ELR (cell line): ENCODE results near the gene HOXB13.

Source experiments
- DNase-seq: peaks from one replicate; pipeline ENCODE4 v3.0.0-alpha.2; 2015; ENCODE audit warnings: low read depth

The HOXB13 gene

DNA sequence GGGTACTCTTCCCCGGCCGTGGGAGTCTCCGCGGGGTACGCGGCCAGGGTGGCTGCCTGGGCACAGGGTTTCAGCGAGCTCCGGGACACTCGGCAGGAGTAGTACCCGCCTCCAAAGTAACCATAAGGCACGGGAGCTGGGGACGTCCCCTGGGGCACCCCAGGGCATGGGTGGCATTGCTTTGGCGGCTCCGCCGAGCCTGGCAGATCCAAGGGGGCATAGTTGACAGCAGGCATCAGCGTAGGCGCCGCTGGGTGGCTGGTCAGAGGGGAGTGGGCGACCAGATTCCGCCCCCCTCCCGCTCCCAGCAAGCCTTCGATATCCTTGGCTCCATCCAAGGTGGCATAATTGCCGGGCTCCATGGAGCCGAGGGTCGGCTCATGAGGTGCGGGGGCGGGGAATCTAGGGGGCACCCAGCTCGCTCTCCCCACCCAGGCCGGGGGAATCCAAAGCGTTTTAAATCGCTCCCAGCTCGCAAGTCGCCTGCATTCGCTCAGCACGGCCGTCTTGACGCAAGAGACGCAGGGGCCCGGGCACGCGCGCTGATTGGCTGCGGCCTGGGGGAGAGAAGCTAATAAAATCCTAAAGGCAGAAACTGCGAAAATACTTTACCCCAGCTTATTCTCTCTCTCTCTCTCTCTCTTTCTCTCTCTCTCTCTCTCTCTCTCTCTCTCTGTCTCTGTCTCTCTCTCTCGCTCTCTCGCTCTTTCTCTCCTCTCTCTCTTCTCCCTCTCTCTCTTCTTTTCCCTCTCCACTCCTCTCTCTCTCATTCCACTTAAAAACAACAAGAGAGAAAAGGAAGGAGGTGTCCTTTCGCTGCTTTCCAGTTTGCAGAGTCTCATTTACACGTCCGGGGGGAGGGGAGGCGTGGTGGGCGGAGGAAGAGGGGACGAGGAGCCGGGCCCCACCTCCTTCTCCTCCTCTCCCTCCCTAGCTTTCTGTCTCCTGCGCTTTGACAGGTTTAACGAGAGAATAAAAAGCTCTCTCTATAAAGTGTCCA, at the start of gene HOXB13:
TSS of gene HOXB13 (minus strand) at position 519 of the 1,000 bp plus-strand sequence. CDS start at position 362, 157 bp downstream.
- DNase-seq = peak; percentile 71

DNA sequence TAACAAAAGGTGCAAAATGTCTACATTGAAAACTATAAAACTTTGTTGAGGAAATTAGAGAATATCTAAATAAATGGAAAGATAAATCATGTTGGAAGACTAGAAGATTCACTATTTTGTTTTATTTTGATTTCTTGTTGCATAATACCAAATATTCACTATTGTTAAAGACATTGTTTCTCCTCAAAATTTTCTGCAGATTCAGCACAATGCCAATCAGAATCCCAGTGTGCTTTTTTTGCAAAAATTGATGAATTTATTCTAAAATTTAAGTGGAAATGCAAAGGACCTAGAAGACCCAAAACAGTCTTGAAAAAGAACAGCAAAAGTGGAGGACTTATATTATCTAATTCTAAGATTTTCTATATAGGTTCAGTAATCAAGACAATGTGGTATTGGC, 48.1 kb upstream of the HOXB13 start:
- no peak for DNase-seq

DNA sequence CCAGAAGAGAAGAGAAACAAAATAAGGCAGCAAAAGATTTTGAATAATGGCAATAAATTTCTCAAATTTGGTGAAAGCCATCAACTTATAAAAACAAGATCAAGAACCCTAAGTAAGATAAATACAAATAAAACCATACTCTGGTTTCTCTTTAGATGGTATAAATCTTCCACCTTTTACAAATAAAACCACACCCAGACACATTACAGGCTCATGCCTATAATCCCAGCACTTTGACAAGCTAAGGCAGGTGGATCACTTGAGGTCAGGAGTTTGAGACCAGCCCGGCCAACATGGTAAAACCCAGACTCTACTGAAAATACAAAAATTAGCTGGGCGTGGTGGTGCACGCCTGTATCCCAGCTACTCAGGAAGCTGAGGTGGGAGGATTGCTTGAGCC, 44.7 kb upstream of the HOXB13 start:
- DNase-seq = no peak

DNA sequence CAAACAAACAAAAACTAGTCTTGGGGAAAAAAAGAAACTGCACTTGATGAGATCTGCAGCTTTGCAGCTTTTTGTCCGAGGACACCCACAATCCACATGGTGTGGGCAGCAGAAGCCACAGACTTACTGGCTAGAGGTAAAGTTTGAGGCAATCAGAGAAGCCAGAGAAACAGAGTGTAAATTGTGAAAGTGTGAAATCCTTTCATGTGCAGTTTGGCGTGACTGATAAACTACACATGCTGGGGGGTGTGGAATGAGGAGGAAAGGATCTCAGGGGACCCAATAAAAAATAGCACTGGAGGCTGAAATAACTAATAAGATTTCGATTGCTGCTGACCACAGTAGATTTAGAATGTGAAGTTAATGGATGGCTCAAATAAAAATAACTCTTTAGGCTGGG, 42.4 kb upstream of the HOXB13 start:
- no peak for DNase-seq

DNA sequence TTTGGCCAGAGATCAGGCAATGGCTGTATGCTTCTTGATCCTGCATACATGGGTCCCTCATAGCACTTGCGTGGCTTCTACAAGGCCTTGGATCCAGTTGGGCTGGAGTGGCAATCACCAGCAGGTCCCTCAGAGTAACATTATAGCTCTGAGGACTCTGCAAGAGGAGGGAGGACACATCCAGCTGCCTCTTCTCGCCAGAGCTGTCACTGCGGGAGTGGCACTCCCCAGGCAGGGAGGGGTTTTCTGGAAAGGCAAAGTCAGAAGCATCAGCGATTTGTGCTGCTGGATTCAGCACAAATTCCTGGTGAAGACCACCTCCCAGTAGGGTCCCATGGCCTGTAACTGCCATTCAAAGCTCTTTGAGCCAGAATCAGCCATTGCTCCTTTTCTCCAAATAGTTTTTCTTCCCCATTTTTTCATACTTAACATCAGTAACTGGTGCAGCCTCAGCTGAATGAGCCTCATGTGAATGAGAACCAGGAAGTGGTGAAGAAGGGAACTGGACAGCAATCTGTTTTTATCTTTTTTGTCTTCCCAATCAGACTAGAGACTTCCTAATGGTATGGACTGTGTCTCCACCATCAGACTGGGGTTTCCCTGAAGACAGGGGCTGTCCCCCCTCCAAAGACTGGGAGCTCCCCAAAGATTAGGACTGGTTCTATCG, 40.6 kb upstream of the HOXB13 start:
- DNase-seq = no peak

DNA sequence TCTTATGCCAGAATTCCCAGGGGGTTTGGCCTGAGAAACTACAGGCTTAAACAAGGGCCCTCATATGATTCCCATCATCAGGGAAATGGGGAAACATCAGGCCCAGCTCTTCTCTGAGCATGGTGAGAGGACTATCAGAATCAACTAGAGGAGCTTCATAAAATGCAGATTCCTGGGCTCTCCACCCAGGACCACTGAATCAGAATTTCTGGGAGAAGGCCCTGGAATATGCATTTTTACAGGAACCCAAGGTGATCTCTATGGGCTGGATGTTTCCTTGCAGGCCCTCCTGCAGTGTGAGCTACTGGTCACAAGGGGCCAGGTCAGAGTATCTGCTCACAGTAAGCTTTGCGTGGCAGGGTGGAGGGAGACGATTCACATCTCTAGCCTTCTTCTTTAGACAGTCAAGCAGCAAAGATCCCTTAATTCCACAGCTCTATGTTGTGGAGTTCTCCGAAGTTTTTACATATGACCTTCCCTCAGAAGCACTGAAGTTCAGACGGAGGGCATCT, 38.8 kb upstream of the HOXB13 start:
- DNase-seq = no peak

DNA sequence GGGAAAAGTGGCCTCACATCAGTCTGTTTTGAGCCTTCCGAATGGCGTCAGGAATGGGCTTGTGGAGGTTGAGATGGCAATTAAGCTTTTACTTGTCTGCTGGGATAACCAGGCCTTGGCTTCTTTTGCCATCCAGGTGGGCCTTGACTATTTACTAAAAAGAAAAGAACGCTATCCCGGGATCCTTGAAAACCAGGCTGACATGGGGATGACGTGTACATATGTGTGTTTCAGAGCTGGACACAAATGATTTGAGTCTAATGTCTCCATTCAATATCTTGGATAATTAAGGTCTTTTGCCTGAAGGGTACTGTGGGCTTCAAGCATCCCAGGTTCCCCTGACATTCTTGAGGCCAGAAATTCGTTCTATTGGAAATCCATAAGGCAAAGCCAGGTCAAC, 32.6 kb upstream of the HOXB13 start:
- no peak for DNase-seq

DNA sequence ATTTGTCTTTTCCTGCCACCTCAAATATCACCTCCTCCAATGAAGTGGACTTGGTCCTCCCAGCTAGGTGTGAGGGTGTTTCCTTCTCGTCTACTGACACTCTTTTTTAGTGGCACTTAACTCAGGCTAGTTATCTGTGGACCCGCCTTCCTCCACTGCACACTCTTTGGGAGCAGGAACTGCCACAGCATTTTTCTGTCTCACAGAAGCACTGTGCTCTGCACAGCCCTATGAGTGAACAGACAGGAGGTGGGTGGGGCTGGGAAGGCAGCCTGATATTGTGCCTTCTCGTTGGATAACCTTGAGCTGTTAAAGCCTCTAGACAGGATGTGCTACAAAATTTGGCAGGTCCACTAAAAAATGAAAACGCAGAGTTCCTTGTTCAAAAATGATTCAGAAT, 31.9 kb upstream of the HOXB13 start:
- no peak for DNase-seq

DNA sequence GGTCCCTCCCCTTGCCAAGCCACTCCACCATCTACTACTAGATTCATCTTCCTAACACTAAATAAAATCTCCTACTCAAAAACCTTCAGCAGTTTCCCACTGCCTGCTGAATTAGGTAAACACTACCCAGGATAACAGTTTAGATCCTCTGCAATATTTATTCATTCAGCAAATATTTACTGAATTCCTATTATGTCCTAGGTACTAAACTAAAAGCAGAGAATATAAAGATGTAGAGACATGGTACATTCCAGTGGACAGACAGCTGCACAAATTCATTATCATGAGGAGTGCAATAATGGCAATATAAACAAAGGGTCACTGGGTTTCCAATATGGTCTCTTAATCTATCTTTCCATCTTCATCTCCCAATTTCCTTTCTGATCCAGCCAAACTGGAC, 30.7 kb upstream of the HOXB13 start:
- no peak for DNase-seq

DNA sequence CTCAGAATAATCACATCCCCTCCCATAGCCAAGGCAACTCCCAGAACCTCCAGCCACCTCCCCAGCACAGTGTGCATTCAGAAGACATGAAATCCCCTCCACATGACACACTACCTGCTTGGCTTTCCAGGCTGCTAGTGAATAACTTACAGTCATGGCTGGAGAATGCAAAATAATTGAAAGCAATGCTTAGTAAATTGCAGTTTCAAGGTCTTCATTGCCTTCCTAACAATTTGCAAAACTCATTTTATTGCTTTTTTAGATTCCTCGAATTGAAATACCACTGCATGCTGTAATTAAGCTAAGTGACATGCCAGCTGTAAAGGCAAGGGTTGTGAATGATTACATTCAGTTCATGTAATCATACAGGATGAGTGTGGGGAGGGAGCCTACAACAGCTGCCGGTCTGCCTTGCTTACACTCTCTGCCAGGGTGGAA, 29.0 kb upstream of the HOXB13 start:
- DNase-seq = peak; percentile 50

DNA sequence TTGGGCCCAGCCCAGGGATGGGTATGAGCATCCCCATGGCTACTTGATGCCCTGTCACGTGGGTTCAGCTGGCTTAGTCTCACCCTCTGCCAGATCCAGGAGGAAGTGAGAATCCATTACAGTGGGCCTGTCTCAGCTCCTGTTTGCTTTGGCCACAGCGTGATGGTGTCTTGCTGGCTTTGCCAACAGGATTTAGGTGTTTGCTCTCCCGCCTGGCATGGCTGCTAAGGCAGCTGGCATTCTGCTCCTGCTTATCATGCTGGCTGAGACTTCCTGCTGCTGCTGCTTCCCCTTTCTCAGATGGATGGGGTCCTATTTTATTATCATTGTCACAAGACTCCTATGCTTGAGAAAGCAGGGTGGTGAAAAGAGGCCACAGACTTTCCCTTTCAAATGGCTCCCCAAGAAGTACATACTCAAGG, 28.3 kb upstream of the HOXB13 start:
- DNase-seq = no peak

DNA sequence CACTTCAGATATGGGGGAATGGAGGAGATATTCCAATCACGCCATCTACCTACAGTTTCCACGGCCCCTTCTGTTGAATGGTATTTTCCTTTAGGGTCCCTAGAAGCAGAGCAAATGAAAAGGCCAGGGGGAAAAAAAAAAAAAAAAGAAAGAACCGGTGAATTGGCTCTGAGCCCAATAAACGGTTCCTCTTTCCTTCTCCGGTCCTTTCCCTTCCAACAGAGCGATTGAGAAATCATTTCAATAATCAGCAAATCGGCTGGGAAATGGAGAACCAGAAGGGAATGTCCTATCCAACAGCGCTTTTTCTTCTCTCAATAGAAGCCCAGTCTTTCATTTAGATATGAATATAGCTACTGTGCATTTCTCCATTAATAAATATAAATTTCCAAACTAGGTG, 26.8 kb upstream of the HOXB13 start:
- DNase-seq = no peak

DNA sequence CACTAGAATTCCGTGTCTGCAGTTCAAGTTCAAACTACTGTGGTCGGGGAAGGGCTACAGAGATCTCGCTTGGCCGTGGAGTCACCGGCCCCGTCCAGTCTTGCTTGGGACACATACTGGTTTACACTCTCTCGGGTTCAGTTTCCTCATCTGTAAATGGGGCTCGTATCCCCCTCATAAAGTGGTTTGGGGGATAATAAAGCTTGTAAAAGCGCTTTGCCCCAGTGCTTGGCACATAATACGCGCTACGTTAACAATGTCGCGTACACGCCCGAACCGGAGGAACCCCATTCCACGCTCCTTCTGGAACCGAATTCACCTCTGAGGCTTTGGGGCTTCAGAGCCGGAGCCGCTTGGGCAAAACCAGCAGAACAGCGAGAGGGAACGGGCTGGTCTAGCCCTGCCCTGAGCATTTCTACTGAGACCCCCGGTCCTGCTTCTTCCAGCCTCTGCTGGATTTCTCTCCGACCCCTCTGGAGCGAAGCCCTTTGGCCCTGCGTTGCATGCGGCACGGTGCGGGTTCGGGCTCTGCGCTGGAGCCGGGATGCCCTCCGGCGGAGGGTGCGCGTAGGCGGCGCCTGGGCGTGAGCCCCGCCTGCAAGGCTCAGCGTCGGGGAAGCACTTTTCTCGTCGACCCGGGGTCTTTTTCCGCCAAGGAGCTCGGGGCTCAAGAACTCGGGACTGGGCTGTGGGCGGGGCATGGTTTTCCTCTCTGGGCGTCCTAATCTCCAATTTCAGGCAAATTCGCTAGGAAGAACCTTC, 26.1 kb upstream of the HOXB13 start:
- no peak for DNase-seq

DNA sequence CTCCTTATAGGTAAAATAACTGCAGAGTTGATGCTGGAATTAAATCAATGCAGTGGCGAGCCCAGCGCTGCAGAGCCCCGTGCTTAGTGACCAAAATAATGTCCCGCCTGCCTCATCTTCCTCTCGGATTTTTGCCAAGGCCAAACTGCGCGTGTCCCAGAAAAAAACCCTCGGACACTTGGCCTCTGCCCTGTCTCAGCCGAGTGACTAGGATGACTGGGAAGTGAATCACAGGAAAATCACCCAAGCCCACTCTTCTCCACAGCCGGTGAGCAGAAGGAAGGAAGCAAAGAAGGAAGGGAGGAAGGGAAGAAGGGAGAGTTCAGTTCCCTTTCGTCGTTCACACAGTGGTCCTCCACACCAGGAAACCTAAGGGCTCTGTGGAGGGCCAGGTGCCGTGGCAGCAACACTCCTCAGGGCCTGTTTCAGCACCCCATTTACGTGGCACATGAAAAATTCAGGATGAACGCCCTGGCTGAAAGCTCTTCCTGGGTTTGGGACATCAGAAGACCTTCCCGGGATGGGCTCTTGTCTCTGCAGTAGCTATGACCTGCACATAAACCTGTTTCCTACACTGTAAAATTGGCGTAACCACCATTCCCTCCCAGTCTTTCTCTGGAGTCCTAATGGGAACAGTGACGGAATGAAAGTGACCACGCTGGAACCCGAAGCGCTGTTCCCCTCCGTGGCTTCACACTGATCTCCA, 25.4 kb upstream of the HOXB13 start:
- DNase-seq = peak; percentile 64

DNA sequence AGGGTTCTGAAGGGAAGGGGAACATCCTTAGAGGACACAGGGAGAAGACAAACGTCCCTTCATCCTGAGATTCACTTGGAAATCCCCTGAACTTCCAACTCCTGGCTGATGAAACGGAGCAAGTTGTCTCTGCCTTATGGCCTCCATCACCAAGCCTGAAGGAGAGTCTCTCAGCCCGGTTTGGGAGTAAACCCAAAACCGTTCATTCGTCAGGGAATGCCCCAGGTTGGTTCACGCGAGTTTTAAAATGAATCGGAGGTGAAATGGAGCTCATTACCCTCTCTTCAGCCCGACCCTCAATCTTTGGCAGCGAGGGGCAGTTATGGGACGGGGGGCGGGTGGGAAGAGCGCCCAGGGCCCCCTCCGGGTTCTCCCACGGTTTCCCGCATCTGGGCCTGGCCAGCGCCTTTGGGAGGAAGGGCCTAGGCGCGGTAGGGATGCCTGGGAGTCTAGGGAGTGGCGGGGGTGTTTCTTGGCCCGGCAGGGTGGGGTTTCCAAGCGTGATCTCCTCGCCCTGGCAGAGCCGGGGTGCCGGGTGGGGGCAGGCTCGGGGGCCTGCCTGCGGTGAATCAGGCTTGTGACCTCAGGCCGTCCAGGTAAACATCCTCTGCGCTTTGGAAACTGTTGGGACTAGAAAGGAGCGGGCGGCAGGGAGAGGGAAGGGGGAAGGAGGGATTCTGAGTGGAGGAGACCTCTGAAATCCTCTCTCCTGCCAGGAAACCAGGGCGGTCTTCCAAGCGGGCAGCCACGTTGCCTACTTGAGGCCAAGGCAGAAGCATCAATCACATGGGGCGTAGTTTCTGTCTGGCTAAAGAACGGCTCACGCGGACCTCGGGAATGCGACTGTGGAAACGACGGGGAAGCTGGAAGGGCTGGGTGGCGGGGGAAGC, 24.1 kb upstream of the HOXB13 start:
- DNase-seq = no peak

DNA sequence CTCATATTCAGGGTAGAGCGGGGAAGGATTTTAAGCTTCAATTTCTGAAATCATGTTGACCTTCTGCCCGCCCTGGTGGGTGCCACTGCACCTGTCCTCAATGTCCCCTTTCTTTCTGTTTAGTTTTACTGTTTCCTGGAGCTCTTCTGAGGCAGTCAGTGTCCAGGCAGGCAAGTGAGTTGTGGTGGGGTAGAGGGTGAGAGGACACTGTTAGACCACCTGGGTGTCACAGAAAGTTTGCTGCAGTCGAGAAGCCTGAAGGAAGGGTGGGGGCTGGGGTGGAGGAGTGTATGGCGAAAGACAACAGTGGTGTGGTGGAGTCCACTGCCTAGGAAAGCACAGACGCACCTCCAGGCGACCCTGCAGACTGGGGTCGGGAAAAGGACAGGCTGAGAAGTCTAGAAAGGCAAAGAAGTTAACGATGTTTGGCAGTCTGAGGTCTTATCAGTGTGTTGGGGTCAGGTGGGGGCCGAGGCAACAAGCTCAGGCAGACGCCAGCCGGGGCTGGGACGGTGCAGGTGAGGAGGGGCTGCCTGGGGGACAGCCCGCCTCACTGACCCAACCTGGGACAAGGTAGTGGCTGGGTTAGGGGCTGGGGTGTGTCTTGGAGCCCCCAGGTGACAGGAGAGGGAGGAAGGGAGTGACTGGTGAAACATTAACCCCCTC, 23.3 kb upstream of the HOXB13 start:
- DNase-seq = no peak

DNA sequence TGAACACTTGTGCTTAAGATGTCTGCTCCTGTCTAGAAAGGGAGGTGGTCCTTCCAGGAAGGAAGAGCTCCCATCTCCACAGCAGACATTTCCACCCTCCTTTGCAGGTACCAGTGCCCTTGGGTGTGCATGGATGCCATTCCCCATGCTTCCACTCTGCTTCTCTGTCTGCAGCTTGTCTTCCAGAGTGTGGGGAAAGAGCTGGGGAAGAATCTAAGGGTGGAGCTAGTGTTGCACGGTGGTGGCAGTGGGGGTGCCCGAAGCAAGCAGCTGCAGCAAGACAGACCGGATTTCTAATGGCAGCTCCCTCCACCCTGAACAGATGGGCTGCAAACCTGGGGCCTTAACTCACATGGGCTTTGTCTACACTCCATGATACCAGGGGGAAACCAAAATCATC, 22.6 kb upstream of the HOXB13 start:
- no peak for DNase-seq

DNA sequence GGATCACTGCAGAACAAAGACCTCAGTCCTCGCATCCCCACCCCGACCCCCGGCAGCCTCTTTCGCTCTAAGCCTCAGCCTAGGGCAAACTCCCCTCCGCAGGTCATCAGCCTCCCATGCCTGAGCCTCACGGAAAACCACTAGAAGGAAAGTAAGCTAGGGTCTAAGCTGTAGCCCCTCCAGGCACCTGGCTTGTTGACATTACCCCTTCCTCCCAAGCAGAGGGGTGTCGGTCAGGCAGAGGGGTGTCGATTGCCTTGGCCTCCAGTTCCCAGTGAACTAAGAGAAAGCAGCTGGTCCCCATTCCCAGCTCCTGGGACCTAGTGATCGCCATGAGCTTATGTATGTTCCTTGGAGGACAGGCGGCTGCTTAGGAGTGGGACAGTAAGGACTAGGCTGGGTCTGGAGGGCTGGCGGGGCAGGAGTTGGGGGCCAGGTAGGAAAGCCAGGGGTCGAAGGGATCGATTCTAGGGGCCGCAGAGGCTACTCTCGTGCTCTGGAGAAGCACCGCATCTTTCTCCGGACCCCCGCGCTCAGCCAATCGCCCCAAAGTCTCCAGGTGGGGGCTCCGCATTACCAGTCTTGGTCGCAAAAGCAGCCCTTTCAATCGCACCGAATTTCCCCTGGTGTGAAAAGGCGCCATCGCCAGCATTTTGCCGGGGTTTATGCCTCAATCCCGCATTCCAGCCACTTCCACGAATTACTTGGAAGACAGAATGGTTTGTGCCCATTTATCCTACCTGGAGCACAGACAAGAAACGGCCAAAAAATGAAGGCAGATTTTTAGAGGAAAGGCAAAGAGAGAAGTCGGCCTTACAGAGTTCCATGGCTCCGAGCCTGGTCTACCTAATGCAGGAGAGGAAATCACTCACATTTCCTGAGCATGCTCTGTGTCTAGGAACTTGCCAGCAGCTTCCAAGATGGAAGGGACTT, 21.3 kb upstream of the HOXB13 start:
- no peak for DNase-seq
